Stimulated activated CD4-positive, alpha-beta T cell treated with anti-CD3 and anti-CD28 coated beads, TNF-alpha, amount 100 ng/mL, for 24 hours (primary cell): ENCODE results near the gene NINJ1.

Experiments
- DNase-seq, 3 experiments: peaks; one replicate each; pipeline ENCODE4 v3.0.0-alpha.2; 2020; ENCODE audit warnings: low read depth in 3 of 3

The NINJ1 gene

GRCh38 chr9:93132287-93132927 lies 1.6 kb downstream of the NINJ1 start:
- DNase-seq, result no peak

GRCh38 chr9:93131599-93132286 lies 2.3 kb downstream of the NINJ1 start:
- DNase-seq, result no peak

GRCh38 chr9:93130861-93131481 lies 3.1 kb downstream of the NINJ1 start:
- DNase-seq, result no peak

- no peak for DNase-seq
Measured at GRCh38 chr9:93129691-93130500, 4.2 kb downstream of the NINJ1 start.

GRCh38 chr9:93129286-93129685 lies 4.8 kb downstream of the NINJ1 start:
- DNase-seq, result no peak

GRCh38 chr9:93128715-93129224 lies 5.3 kb downstream of the NINJ1 start:
- DNase-seq, result no peak

GRCh38 chr9:93128011-93128714 lies 5.9 kb downstream of the NINJ1 start:
- DNase-seq, result no peak

- no peak for DNase-seq
Measured at GRCh38 chr9:93127395-93127911, 6.6 kb downstream of the NINJ1 start.

GRCh38 chr9:93126825-93127368 lies 7.2 kb downstream of the NINJ1 start:
- no peak for DNase-seq

- no peak for DNase-seq
Measured at GRCh38 chr9:93126151-93126781, 7.8 kb downstream of the NINJ1 start.

GRCh38 chr9:93125331-93125894 lies 8.6 kb downstream of the NINJ1 start:
- DNase-seq, result no peak

GRCh38 chr9:93124793-93125192 lies 9.3 kb downstream of the NINJ1 start:
- no peak for DNase-seq

- DNase-seq, result no peak
Measured at GRCh38 chr9:93123561-93124283, 10.3 kb downstream of the NINJ1 start.

GRCh38 chr9:93122721-93123221 lies 11.3 kb downstream of the NINJ1 start:
- no peak for DNase-seq

GRCh38 chr9:93121316-93122241 lies 12.5 kb downstream of the NINJ1 start:
- DNase-seq, result no peak

- DNase-seq, result no peak
Measured at GRCh38 chr9:93120846-93121315, 13.2 kb downstream of the NINJ1 start.

GRCh38 chr9:93119953-93120845 lies 13.9 kb downstream of the NINJ1 start:
- peak in 1 of 3 experiments; percentile 34 for DNase-seq
